Activated CD4-positive, CD25-positive, alpha-beta regulatory T cell treated with anti-CD3 and anti-CD28 coated beads, Interleukin-2, amount 50 U/mL, for 16 hours (primary cell): Measurements from ENCODE around the gene FXR2.
A peak's percentile ranks its signal among the peaks of the same experiment; 100 is the strongest.
"Not testable (repeated sequence)": the region's sequence is repeated elsewhere in the genome, so short reads cannot be mapped to it uniquely, and the experiment has no call there.

Source experiments
- DNase-seq: peaks from one replicate; pipeline ENCODE4 v3.0.0-alpha.2; 2020; ENCODE audit warnings: low read depth, low spot score

FXR2 gene

DNA sequence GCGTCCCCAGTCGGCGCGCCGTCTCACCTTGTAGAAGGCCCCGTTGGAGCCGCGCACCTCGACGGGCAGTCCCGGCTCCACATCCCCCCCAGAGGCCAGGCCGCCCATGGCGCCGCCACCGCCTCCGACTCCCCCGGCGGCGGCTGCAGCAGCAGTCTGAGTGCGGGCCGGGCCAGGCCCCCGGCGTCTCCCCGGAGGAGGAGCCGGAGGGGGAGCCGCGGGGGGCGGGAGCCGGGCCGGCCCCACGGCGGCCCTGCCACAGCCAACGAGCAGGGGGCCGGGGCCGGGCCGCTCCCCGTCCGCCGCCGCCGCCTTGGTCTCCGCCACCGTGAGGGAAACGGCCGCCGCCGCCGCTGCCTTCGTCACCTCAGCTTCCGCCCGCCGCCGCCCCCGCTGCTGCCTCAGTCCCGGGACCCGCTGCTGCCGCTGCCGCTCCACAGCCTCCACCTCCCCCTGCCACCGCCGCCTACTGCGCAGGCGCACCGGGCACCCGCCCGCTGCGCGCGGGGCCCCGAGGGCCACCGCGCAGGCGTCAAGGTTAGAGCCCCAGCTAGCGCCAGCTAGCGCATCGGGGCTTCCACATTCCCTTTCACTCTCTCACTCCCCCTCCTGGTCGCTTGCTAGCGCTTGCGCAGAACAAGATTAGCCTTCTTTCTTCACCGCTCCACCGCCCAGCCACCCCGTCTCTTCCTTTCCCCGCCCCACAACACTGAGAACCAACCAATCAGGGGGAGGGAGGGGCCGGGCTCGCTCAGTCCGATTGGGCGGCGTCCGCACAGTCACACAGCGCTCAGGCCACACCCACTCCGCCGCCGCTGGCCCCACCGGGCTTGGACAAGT is at the start of gene FXR2:
TSS of gene FXR2 (minus strand) at position 473 of the 840 bp plus-strand sequence. CDS start at position 108, 365 bp downstream.
- DNase-seq = peak; percentile 99

DNA sequence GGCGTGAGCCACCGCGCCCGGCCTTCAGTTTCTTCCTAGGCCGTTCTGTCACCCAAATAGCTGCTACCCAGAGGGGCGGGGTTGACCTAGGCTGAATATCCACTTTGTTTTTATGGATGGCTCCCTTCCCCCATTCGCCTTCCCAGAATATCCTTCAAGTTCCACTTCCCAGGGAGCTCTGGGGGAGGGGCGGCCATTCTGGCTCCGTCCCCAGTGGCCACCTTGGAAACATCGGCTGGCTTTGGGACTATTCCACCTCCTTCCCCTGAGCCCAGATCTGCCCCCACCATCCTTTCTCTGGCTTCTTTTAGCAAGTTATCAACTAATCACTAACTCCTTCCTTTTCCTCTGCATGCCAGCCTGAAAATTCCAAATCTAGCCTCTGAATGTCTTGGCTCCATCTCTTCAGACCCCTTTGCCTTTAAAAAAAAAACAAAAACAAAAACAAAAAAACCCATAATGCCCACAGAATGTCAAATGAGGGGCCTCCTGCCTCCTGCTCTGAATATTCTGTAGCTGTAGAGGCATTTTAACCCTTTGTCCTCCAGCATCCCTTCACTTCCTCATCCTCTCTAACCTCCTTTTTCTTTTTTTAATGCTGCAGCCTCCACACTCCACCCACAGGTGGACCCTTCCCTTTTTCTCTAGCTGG is 42.4 kb upstream of the FXR2 start:
- DNase-seq = no peak

DNA sequence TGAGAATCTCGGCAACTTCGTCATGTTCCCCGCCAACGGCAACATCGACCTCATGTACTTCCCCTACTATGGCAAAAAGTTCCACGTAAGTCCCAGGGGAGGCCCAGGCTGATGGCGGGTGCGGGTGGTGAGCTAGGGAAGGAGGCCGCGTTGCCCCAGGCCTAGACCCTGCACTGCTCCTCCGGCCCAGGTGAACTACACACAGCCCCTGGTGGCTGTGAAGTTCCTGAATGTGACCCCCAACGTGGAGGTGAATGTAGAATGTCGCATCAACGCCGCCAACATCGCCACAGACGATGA is 40.8 kb upstream of the FXR2 start:
- no peak for DNase-seq

GRCh38 chr17:7654832-7655540 is 40.3 kb upstream of the FXR2 start:
- DNase-seq = no peak

- DNase-seq = no peak
Measured at GRCh38 chr17:7652388-7653356, 38.0 kb upstream of the FXR2 start.

- DNase-seq = no peak
Measured at GRCh38 chr17:7651665-7652387, 37.1 kb upstream of the FXR2 start.

DNA sequence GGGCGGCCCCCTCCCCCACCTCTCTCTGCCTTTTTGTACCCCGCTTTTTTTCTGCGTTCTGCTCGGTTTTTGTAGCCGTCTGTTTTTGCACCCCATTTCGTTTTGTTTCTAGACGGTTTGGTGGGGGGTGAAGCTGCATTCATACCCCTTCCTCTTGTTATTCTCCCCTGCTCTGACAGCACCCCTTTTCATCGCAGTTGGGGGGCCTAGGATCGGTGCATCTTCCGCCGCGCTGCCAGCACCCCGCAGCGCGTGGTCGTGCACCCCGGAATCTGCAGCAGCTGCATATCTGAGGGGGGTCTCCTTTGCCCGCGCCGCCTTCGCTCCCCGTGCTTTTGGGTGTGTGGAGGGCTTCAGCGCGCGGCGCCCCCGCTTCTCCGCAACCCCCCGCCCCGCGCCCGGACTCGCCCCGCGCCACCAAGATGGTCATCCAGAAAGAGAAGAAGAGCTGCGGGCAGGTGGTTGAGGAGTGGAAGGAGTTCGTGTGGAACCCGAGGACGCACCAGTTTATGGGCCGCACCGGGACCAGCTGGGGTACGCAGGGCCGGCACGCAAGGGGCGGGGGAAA is 36.5 kb upstream of the FXR2 start:
- DNase-seq = no peak

DNA sequence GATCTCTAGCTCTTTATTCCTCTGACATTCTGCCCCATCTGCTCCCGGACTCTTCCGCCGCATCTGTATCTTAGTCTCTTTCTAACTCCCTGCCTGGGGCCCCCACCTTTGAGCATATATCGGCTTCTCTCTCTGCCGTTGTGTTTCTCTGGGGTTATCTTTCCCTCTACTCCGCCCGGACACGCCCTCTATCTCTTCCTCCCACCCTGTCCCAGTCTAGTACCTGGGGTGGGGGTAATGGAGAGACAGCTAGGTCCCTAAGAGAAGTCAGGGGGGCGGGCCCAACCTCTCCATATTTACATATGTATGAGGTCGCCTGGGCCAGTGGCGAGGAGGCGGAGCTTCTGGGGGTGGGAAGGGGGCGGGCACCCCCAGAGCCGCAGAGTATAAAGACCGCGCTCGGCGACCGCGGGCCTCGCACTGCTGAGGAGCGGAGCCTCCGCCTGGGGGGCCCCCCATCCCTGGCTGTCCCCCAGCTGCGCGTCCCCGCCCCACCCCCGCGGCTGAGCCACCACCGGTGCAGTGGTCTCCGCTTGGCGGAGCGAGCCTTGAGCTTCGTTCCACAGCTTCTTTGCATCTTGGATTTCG is 35.9 kb upstream of the FXR2 start, which contains the start of gene ATP1B2:
TSS of gene ATP1B2 (plus strand) at position 418 of the 588 bp plus-strand sequence. CDS start 593 bp downstream, outside the sequence.
- peak; percentile 48 for DNase-seq

- DNase-seq = no peak
Measured at GRCh38 chr17:7647018-7647417, 32.3 kb upstream of the FXR2 start.

DNA sequence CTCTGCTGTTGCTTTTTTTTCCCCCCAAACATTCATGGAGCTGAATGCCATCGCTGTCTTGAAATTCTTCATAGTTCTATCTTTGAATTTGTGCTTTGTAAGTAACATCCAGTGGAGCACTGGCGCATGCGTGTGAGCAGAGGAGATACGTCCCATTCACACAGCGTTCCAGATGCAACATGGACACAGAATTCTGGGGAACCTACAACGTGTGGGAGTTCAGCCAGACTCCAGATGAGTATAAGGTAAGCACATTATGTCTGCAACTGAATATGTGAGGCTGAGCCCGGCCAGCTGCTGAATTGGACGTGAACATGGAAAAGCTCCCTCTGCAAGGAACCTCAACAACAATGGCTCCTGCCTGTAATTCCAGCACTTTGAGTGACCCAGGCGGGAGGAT is 31.8 kb upstream of the FXR2 start:
- DNase-seq = no peak

GRCh38 chr17:7644775-7645174 is 30.1 kb upstream of the FXR2 start:
- no peak for DNase-seq

DNA sequence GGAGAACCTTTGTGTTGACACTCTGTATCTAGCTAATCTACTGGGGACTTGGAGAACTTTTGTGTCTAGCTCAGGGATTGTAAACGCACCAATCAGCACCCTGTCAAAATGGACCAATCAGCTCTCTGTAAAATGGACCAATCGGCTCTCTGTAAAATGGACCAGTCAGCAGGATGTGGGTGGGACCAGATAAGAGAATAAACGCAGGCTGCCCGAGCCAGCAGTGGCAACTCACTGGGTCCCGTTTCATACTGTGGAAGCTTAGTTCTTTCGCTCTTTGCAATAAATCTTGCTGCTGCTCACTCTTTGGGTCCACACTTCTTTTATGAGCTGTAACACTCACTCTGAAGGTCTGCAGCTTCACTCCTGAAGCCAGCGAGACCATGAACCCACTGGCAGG is 26.9 kb upstream of the FXR2 start:
- not testable (repeated sequence) for DNase-seq

DNA sequence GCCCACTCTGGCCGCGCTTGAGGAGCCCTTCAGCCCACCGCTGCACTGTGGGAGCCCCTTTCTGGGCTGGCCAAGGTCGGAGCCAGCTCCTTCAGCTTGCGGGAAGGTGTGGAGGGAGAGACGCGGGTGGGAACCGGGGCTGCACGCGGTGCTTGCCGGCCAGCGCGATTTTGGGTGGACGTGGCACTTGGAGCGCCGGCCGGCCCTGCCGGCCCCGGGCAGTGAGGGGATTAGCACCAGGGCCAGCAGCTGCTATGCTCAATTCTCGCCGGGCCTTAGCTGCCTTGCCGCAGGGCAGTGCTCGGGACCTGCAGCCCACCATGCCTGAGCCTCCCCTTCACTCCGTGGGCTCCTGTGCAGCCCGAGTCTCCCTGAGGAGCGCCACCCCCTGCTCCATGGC is 26.1 kb upstream of the FXR2 start:
- DNase-seq = no peak

GRCh38 chr17:7636163-7636562 is 21.5 kb upstream of the FXR2 start:
- DNase-seq = no peak

DNA sequence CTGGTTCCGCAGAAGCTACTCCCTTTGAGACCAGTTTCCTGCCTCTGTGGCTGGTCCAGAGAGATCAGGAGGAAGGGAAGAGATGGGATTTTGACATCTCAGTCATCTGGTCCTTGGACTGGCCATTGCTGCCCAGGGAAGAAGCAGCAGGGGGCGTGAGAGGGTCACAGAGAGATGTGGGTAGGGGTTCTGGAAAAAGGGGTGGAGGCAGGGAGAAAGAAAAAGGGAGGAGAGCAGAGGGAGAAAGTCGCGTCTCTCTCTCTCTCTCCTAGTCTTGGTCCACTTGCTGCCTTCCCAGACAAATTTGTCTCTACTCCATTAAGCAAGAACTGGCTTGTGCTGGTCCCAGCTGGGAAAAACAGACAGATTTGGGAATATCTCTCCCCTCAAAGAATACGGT is 19.7 kb upstream of the FXR2 start:
- no peak for DNase-seq

- DNase-seq = no peak
Measured at GRCh38 chr17:7633093-7633492, 18.4 kb upstream of the FXR2 start.

DNA sequence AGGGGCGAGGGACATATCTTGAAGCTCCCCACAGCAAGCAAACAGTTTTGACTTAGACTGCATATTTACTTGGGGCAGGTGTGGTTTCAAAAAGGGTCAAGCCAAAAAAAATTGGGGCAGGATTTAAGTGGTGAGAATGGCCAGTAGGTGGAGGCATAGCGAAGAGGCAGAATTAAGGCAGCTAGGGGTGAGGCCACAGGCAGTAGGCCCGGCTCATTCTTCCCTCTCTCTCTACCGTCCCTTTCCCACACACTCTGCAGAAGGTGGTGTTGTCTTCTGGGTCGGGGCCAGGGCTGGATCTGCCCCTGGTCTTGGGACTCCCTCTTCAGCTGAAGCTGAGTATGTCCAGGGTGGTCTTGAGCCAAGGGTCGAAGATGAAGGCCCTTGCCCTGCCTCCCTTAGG is 17.8 kb upstream of the FXR2 start:
- DNase-seq = no peak

DNA sequence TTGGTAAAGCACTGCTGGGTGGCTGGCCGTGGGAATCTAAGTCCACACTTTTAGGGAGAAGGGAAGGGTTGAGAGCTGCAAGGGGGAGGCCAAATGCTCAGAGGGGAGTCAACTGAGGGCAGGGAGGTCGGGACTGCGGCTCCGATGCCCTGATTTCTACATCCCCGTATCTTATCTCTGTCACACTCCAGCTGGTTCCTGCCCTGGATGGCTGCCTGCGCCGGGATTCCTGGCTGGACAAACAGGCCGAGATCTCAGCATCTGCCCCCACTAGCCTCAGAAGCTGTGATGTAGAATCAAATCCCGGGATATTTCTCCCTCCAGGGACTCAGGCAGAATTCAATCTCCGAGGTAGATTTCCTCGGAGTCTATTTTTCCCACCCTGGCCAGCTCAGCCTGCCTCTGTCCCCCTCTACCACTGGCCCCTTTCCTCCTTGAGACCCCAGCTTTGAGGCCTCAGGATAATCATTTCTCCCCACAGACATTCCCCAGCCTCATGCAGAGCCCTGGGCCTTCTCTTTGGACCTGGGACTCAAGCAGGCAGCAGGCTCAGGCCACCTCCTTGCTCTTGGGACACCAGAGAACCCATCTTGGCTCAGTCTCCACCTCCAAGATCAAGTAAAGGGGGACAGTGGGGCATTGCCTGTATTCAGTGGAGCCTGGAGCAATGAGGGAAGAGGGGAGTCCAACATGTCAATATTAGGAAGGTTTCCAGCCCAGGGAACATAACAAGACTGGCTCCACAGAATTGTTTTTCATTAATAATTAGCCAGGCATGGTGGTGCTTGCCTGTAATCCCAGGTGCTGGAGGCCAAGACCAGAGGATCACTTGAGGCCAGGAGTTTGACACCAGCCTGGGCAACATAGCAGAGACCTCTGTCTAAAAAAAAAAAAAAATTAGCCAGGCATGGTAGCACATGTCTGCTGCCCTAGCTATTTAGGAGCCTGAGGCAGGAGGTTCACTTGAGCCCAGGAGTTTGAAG is 17.0 kb upstream of the FXR2 start:
- no peak for DNase-seq
